Osteocyte (in vitro differentiated cells): ENCODE results near the gene DSG2. TPM values are rescaled to one million over a fixed set of nuclear protein-coding genes. Genes with fewer than 3 reads are reported as not detected.

ENCODE experiments used
- DNase-seq: peaks from one replicate; pipeline ENCODE4 v3.0.0; 2021; ENCODE audit warnings: mixed read lengths; ENCODE audit not compliant: unreplicated experiment; ENCODE audit errors: extremely low spot score
- H3K27ac Mint-ChIP-seq: one replicate; pipeline ENCODE4 v1.8.0; 2021; ENCODE audit warnings: mild to moderate bottlenecking, mixed read lengths; ENCODE audit not compliant: unreplicated experiment
- H3K27me3 Mint-ChIP-seq: one replicate; pipeline ENCODE4 v1.8.0; 2021; ENCODE audit warnings: mixed read lengths; ENCODE audit not compliant: unreplicated experiment
- H3K36me3 Mint-ChIP-seq: one replicate; pipeline ENCODE4 v1.8.0; 2021; ENCODE audit warnings: mixed read lengths; ENCODE audit not compliant: unreplicated experiment
- H3K4me1 Mint-ChIP-seq: one replicate; pipeline ENCODE4 v1.8.0; 2021; ENCODE audit warnings: mixed read lengths; ENCODE audit not compliant: unreplicated experiment
- H3K4me3 Mint-ChIP-seq: one replicate; pipeline ENCODE4 v1.8.0; 2021; ENCODE audit warnings: mild to moderate bottlenecking, moderate library complexity, mixed read lengths; ENCODE audit not compliant: unreplicated experiment
- H3K9me3 Mint-ChIP-seq: one replicate; pipeline ENCODE4 v1.8.0; 2021; ENCODE audit warnings: mixed read lengths; ENCODE audit not compliant: unreplicated experiment
- total RNA-seq: library from RNA; stranded (reverse); gene quantifications from 2 replicates; pipeline ENCODE4 v1.2.1, GENCODE V29; 2021
- TF ChIP-seq, protein P1 (sequence below): fragments of 200-600 bp; sonication (generic); IDR thresholded peaks from 2 replicates; pipeline ENCODE4 v1.5.0; 2021; ENCODE audit warnings: antibody characterized with exemption, mild to moderate bottlenecking, moderate library complexity

Gene DSG2
- total RNA-seq, 1 donor from 2014 or later: 16.6 TPM

DNA sequence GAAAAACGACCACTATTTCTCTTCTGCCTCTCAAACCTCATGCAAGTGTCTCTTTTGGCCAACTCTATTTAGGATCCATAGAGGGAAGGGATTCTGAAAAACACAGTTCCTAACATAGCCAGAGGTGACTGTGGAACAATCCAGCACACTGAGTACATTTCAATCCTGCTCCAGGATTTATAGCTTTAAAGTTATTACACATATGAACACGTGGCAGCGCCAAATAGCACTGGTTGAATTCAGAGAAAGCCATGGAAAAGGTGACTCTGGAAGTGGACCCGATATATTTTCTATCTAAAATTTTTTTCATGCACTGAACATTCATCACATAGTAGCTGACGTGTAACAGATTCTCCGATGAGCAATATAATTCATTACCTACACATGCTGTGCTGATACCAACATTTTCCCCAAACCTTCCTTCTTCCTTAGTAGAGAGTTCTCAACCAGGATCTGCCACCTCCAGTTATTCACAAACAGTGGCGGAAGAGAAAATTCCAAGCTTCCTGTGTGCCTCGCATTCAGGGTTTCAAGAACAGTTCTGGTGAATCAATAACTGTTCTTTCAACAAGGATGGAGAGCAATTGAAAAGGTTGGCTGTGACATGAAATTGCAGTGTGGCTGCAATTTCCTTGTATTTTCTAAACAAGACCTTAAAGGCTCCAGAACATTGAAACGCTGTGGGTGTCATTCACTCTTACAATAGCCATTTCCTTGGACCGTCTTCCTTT is 68.0 kb downstream of the DSG2 start:
- no peak for DNase-seq
- H3K36me3 Mint-ChIP-seq: no peaks in the 10 kb centered on the region
- no peak overlapping the region for H3K27ac Mint-ChIP-seq
- H3K4me3 Mint-ChIP-seq: no peak overlapping the region
- peaks cover 5% of the 10 kb centered on the region for H3K4me1 Mint-ChIP-seq
- peaks cover 2% of the 10 kb centered on the region for H3K27me3 Mint-ChIP-seq
- H3K9me3 Mint-ChIP-seq: no peaks in the 10 kb centered on the region
- TF ChIP-seq, protein P1, sequence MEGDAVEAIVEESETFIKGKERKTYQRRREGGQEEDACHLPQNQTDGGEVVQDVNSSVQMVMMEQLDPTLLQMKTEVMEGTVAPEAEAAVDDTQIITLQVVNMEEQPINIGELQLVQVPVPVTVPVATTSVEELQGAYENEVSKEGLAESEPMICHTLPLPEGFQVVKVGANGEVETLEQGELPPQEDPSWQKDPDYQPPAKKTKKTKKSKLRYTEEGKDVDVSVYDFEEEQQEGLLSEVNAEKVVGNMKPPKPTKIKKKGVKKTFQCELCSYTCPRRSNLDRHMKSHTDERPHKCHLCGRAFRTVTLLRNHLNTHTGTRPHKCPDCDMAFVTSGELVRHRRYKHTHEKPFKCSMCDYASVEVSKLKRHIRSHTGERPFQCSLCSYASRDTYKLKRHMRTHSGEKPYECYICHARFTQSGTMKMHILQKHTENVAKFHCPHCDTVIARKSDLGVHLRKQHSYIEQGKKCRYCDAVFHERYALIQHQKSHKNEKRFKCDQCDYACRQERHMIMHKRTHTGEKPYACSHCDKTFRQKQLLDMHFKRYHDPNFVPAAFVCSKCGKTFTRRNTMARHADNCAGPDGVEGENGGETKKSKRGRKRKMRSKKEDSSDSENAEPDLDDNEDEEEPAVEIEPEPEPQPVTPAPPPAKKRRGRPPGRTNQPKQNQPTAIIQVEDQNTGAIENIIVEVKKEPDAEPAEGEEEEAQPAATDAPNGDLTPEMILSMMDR: no peak

DNA sequence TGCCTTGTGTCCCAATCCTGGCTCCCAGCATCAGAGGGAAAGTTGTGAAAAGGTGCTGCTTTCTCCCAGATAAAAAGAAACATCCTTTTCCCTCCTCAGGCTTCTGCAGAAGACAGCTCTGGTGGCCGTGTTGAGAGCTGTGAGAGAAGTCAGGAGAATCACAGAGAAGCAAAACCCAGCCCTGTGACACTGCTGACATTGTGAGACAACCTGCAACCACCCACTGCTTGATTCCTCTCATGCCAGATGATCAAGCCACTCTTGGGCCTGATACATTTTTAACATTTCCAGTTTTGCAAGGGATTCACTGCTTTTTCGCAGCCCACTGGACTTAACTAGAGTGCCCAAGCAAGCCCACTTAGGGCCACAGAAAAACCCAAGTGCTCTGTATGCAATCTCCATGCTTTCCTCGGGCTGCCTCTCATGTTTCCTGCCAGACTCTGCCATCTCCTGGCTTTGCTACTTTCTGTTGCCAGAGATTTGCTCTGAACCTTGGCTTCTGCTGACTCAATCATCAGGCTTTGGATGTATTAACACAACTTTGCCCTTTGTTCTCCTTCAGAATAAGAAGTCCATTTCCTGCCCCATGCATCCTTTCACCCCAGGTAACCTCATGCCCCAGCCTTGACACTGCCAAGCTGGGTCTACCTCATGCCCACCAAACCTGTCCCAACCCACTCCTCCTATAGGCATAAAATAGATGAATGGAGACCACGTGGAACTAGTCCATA is 68.8 kb downstream of the DSG2 start:
- Mint-ChIP-seq H3K27me3 (peaks cover 4% of the 10 kb centered on the region), H3K4me3 (no peak overlapping the region), H3K9me3 (no peaks in the 10 kb centered on the region), H3K4me1 (peaks cover under 1% of the 10 kb centered on the region), H3K36me3 (no peaks in the 10 kb centered on the region), H3K27ac (no peak overlapping the region)
- no peak for DNase-seq
- TF ChIP-seq, protein P1: no peak

DNA sequence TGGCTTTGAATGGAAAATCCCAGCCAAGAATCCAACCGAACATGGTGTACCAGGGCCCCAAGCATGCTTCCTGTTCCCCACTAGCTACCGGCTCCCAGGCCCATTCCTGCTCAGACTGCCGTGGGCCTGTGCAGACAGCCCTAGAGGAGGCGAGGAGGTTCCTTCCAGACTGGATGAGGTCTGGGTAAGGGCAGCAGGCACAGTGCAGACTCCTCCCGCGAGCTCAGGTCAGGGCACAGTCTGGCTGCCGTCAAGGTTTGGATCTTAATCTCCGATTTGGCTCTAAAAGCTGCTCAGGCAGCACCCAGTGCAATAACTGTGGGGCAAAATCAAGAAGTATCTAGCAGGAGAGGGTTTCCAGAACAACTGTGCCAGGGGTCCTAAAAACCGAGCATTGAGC is 74.4 kb downstream of the DSG2 start:
- no peaks in the 10 kb centered on the region for H3K9me3 Mint-ChIP-seq
- H3K4me3 Mint-ChIP-seq: no peak overlapping the region
- no peak overlapping the region for H3K27ac Mint-ChIP-seq
- peaks cover 5% of the 10 kb centered on the region for H3K4me1 Mint-ChIP-seq
- DNase-seq: no peak
- TF ChIP-seq, protein P1: no peak
- H3K36me3 Mint-ChIP-seq: no peaks in the 10 kb centered on the region
- H3K27me3 Mint-ChIP-seq: peaks cover 2% of the 10 kb centered on the region

DNA sequence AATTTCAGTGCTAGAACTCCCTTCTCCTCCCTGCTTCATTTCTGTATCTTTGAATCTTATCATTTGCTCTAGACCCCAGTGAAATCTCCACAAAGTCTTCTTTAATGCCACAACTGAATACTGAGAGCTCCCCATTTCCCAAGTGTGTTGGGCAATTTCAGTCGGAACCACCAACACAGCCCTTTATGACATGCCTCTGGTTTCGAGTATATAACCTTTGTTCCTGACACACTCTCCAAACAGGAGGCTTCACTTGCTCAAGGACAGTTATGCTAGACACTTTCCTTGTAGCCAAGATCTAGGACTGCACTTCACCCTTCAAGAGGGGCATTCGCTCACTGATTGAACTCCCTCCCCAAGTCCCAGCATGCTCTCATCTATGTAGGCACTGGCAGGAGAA is 75.1 kb downstream of the DSG2 start:
- H3K27ac Mint-ChIP-seq: no peak overlapping the region
- peaks cover 5% of the 10 kb centered on the region for H3K4me1 Mint-ChIP-seq
- no peaks in the 10 kb centered on the region for H3K9me3 Mint-ChIP-seq

DNA sequence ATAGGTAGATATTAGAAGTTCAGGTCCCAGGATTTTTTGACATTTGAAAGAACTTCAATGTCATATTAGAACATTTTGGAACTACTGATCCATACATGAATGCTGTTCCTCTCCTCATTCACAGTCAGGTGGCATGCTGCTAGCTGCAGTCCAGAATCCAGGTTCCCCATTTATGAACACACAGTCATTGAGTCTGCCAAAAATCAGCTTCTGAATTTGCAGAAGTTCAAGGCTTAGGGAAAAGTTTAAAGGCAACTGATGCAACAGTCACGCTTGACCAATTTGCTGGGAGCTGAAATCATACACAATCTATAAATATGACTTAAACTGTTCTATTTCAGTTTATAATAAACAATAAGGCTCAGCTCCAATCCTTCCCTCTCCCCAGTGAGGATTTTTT is 76.4 kb downstream of the DSG2 start:
- peaks cover 2% of the 10 kb centered on the region for H3K27me3 Mint-ChIP-seq
- no peak overlapping the region for H3K27ac Mint-ChIP-seq

More for the DNA sequence above, 75.1 kb downstream of the DSG2 start:
- DNase-seq: no peak
- no peaks in the 10 kb centered on the region for H3K36me3 Mint-ChIP-seq
- H3K27me3 Mint-ChIP-seq: peaks cover 2% of the 10 kb centered on the region
- no peak overlapping the region for H3K4me3 Mint-ChIP-seq
- TF ChIP-seq, protein P1: no peak

More for the DNA sequence above, 76.4 kb downstream of the DSG2 start:
- peaks cover 5% of the 10 kb centered on the region for H3K4me1 Mint-ChIP-seq
- TF ChIP-seq, protein P1: no peak
- H3K36me3 Mint-ChIP-seq: no peaks in the 10 kb centered on the region
- no peak overlapping the region for H3K4me3 Mint-ChIP-seq
- no peak for DNase-seq
- H3K9me3 Mint-ChIP-seq: no peaks in the 10 kb centered on the region
